CD4-positive, alpha-beta T cell treated with Interleukin-12 subunit alpha and Interleukin-12 subunit beta, for 1 hour (primary cell): ENCODE results near the gene OR1S1.
"Not testable (repeated sequence)": the region's sequence is repeated elsewhere in the genome, so short reads cannot be mapped to it uniquely, and the experiment has no call there.

Experiments
- DNase-seq: peaks from one replicate; pipeline ENCODE4 v3.0.0-alpha.2; 2020

Gene OR1S1

DNA sequence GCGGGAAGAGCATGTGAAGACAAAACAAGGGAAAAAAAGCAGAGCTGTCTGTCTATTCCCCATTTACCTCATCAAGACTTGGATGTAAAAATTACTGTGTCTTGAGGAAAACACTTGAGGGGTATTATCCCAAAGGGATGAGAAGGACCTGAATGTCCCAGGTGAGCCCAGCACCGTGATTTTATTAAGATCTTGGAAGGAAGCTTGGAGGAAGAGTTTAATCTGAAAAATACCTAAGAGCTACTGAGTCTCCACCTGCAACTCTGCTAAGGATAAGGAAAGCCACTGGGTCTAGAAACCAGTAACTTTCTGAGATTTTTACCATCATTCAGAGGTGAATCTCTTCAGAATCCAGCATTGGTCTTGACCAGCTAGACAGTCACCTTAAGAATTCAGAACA is at the start of gene OR1S1:
Gene OR1S1 (plus strand): TSS at position 301 of the 400 bp plus-strand sequence.
- DNase-seq = not testable (repeated sequence)

GRCh38 chr11:58164389-58164788 is 48.1 kb upstream of the OR1S1 start:
- no peak for DNase-seq

GRCh38 chr11:58164990-58165389 is 47.5 kb upstream of the OR1S1 start:
- DNase-seq = no peak

DNA sequence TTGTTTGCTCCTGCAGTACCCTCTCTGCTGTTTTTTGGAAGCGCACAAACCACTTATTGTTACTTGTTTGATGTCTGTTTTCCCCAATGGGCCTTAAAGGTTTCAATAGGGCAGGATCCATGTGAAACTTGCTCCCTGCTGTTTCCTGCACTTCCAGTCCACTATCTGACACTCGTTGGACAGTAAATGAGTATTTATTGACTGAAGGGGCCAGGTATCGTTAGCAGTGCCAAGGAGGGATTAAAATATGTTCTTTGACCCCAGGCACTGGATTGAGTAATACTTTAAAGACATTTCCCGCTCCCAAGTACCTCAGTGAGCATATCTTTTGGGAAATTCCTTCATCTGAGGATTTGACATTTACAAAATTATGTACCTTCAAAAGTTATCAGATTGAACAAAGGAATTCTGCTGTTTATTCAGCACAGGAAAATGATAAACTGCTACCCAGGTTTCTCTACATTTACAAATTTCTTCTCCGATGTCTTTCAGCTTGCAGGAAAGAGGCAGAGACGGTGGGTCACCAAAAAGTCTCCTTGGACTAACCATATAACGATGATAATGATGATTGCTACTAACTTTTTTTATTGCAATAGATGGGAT is 46.9 kb upstream of the OR1S1 start:
- no peak for DNase-seq

- no peak for DNase-seq
Observed at GRCh38 chr11:58177409-58178054, 35.0 kb upstream of the OR1S1 start.

DNA sequence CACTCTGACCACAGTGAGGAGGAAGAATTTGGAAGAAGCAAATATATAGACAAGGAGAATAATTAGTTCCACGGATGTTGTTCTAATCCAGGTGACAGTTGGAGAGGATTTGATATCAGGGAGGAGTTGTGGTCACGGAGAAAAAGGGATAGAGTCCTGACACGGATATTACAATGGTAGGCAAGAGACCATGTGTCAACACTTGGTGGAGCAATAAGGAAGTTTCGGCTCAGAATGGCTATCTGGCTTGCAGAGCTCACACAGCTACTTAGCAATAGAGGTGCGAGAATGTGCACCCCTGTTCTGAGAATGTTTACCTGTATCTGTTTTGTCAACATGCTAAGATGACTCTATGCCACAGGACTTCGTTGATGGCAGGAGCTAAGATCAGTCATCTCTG is 34.1 kb upstream of the OR1S1 start:
- DNase-seq = no peak

DNA sequence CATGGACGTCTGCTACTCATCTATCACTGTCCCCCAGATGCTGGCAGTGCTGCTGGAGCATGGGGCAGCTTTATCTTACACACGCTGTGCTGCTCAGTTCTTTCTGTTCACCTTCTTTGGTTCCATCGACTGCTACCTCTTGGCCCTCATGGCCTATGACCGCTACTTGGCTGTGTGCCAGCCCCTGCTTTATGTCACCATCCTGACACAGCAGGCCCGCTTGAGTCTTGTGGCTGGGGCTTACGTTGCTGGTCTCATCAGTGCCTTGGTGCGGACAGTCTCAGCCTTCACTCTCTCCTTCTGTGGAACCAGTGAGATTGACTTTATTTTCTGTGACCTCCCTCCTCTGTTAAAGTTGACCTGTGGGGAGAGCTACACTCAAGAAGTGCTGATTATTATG is 32.9 kb upstream of the OR1S1 start:
- DNase-seq = no peak

DNA sequence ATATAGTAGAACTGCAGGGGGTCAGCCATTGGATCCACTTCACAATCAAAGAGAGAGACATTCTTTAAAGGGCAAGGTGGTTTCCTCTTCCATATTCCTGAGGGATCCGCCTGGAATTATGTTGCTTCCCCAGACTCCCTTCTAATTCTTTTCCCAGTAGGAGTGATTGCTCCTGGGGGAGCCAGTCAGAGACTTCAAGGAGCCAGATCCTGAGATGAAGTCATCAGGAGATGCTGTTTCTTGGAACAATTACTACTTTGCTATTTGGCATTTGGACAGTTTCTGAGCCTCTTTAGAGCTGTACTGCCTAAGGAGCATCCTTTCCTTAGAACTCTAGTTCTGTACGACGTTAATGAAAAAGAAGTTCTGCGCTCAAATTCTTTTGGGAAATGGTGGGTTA is 25.6 kb upstream of the OR1S1 start:
- no peak for DNase-seq

- DNase-seq = no peak
Observed at GRCh38 chr11:58188770-58189169, 23.8 kb upstream of the OR1S1 start, which contains the start of gene OR9Q2. Gene OR9Q2 (plus strand): TSS chr11:58189070. CDS start chr11:58190491, 1,421 bp downstream.

DNA sequence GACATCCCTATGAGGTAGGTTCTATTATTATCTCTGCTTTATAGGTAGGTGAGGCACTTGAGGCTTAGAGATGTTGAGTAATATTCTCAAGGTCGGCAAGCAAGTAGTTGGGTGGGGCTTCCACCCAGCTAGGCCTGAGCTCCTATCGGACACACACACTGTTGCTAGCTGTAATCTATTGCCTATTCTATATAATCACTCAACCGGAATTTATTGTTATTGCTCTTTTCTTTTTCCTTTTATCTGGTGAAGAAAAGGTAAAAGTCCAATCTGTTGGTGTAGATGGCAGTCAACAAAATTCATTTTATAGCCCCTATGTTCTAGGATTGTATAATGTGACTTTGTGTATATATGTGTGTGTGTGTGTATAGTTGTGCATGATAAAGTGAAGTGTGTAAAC is 20.3 kb upstream of the OR1S1 start:
- no peak for DNase-seq

DNA sequence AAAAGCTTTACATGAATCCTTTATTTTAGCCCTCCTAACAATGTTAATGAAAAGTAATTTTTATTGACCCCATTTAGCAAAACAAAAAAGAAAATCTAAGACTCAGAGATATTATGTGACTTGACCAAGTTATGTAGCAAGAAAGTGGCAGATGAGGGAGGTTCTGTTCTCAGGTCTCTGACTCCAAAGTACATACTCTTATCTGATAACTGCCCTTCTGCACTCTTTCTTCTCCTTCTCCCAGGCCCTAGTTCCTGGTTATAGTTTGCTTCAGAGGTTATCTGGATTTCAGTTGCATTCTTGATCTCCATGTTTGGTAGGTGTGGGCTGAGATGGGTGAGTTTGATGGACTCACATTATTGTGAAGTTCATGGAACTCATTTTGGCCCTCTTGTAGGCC is 19.1 kb upstream of the OR1S1 start:
- no peak for DNase-seq

DNA sequence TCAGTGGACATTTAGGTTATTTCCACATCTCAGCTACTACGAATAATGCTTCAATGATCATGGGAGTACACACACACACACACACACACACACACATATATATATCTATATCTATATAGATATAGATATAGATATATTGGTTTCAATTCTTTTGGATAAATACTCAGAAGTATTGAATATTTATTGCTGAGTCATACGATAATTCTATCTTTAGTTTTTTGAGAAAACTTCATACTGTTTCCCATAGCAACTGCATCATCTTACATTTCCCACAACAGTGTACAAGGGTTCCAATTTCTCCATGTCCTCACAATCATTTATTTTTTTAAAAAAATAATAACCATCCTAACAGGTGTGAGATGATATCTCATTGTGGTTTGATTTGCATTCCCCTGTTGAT is 16.6 kb upstream of the OR1S1 start:
- DNase-seq = no peak

GRCh38 chr11:58199271-58199670 is 13.2 kb upstream of the OR1S1 start:
- no peak for DNase-seq

- no peak for DNase-seq
Observed at GRCh38 chr11:58204042-58204441, 8.5 kb upstream of the OR1S1 start, which contains the start of gene OR1S2. Gene OR1S2 (minus strand): TSS chr11:58204142. CDS start chr11:58204142, 0 bp downstream.

GRCh38 chr11:58216476-58216875 is 4.0 kb downstream of the OR1S1 start:
- DNase-seq = no peak

DNA sequence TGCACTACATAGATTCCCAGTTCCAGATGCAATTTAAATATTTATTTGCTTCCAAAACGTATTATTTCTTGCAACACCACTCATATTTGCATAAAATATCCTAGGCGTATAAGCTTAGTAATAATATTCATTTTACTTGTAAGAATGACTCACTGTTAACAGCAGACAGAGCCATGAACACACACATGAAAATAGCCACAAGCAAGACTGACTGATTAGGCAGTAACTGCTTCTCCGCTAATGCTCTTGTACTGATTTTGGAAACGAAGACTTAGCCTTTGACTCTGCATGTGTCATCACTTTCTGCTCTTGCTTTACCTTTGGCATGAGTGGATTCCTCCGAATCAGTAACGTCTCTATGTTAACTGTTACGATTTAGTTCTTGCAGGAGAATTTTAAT is 10.2 kb downstream of the OR1S1 start:
- DNase-seq = no peak

DNA sequence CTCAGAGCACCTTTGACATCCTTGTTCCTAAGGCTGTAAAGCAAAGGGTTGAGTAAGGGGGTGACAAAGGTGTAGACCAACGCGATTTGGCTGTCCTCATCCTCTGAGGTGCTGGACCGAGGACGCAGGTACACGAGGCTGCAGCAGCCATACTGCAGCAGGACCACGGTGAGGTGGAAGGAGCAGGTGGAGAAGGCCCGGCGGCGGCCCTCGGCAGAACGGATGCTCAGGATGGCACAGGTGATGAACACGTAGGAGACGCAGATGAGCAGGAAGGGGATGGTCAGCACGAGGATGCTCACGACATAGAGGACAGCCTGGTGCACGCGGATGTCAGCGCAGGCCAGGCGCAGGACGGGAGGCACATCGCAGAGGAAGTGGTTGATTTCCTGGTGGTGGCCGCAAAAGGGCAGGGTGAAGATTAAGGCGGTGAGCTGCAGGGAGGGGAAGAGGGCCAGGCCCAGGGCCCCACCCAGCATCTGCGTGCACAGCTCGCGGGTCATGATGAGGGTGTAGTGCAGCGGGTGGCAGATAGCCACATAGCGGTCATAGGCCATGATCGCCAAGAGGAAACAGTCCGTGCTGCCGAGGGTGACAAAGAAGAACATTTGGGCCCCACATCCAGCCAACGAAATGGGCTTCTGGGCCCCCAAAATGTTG is 15.6 kb downstream of the OR1S1 start:
- DNase-seq = no peak

DNA sequence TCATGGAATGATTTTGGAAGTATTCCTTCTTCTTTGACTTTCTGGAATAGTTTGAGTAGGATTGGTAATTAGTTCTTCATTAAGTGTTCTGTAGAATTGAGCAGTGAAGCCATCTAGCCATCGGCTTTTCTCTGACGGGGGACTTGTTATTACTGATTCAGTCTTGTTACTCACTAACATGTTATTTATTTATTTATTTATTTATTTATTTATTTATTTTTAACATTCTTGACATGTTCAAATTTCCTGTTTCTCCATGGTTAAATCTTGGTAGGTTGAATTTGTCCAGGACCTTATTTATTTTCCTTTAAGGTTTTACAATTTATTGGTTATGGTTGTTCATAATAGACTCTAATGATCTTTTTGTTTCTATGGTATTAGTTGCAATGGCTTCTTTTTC is 31.4 kb downstream of the OR1S1 start:
- DNase-seq = no peak

- DNase-seq = no peak
Observed at GRCh38 chr11:58254936-58255335, 42.4 kb downstream of the OR1S1 start.

DNA sequence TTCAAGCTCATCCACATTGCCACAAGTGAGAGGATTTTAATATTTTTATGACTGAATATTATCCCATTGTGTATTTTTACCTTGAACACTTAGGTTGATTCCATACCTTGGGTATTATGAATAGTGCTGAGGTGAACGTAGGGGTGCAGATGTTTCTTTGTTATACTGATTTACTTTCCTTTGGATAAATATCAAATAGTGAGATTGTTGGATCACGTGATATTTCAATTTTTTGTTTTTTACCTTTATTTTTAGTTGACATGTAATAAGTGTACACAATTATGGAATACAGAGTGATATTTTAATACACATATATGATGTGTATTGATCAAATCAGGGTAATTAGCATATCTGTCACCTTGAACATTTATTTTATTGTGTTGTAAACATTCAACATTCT is 47.5 kb downstream of the OR1S1 start:
- no peak for DNase-seq
